A549 (cell line): Measurements from ENCODE around the gene LZTFL1.

Experiments used
- BHLHE40 ChIP-seq: IDR thresholded peaks from 2 replicates; pipeline ENCODE4 v1.6.1; 2012; ENCODE audit warnings: low read depth, low read length, inconsistent platforms
- MAZ ChIP-seq: fragments of 150-350 bp; IDR thresholded peaks from 2 replicates; pipeline ENCODE4 v1.6.1; 2014; ENCODE audit warnings: antibody characterized with exemption, low read depth, low read length, borderline replicate concordance
- NR3C1 ChIP-seq: fragments of >200 bp; sonication (Bioruptor Twin); formaldehyde crosslinking; IDR thresholded peaks from 3 replicates; pipeline ENCODE4 v1.6.1; 2017
- PHF8 ChIP-seq: fragments of 200-600 bp; sonication (generic); IDR thresholded peaks from 2 replicates; pipeline ENCODE4 v1.6.1; 2016; ENCODE audit warnings: low read depth, mild to moderate bottlenecking, antibody characterized with exemption, moderate library complexity, borderline replicate concordance
- POLR2A ChIP-seq: IDR thresholded peaks from 2 replicates; pipeline ENCODE4 v1.6.1; 2012; ENCODE audit warnings: mild to moderate bottlenecking, low read length
- REST ChIP-seq: fragments of 200-600 bp; sonication (generic); IDR thresholded peaks from 2 replicates; pipeline ENCODE4 v1.6.1; 2016; ENCODE audit warnings: antibody characterized with exemption, mild to moderate bottlenecking, moderate library complexity
- TFCP2L1 ChIP-seq: fragments of 250-450 bp; sonication (Bioruptor Pico); IDR thresholded peaks from 2 replicates; pipeline ENCODE4 v1.5.0; 2021; ENCODE audit warnings: mild to moderate bottlenecking
- USF2 ChIP-seq: fragments of 450-650 bp; IDR thresholded peaks from 2 replicates; pipeline ENCODE4 v1.6.1; 2014; ENCODE audit warnings: antibody characterized with exemption
- TF ChIP-seq, protein P1 (sequence below): fragments of 150-350 bp; IDR thresholded peaks from 2 replicates; pipeline ENCODE4 v1.6.1; 2014; ENCODE audit warnings: low read depth, mild to moderate bottlenecking, low read length
- TF ChIP-seq, protein P2 (sequence below): fragments of >200 bp; sonication (Bioruptor Twin); formaldehyde crosslinking; IDR thresholded peaks from 3 replicates; pipeline ENCODE4 v1.5.1; 2016

DNA sequence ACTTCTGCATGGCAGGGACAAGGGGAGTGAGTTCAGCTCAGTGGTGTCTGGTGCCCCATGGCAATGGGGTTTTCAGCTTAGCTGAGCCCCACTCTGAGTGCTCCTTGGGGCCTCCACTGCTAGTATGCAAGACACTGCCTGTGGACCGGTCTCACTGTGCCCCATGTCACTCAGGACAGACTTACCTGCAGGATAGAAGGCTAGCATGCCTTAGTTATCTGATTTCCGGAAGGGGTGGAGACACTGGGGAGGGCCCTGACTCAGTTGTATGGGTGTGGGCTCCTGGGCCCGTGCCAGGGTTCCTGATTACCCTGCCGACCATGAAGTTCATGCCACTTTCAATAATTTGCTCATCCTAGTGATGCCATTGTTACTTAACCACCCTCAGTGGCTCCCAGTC is 41.3 kb downstream of the LZTFL1 start:
- no peak for TF ChIP-seq POLR2A
- TF ChIP-seq MAZ, result no peak
- TF ChIP-seq, protein P1, sequence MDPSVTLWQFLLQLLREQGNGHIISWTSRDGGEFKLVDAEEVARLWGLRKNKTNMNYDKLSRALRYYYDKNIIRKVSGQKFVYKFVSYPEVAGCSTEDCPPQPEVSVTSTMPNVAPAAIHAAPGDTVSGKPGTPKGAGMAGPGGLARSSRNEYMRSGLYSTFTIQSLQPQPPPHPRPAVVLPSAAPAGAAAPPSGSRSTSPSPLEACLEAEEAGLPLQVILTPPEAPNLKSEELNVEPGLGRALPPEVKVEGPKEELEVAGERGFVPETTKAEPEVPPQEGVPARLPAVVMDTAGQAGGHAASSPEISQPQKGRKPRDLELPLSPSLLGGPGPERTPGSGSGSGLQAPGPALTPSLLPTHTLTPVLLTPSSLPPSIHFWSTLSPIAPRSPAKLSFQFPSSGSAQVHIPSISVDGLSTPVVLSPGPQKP, result no peak
- no peak for TF ChIP-seq USF2
- TF ChIP-seq NR3C1, result no peak
- no peak for TF ChIP-seq REST
- TF ChIP-seq, protein P2, sequence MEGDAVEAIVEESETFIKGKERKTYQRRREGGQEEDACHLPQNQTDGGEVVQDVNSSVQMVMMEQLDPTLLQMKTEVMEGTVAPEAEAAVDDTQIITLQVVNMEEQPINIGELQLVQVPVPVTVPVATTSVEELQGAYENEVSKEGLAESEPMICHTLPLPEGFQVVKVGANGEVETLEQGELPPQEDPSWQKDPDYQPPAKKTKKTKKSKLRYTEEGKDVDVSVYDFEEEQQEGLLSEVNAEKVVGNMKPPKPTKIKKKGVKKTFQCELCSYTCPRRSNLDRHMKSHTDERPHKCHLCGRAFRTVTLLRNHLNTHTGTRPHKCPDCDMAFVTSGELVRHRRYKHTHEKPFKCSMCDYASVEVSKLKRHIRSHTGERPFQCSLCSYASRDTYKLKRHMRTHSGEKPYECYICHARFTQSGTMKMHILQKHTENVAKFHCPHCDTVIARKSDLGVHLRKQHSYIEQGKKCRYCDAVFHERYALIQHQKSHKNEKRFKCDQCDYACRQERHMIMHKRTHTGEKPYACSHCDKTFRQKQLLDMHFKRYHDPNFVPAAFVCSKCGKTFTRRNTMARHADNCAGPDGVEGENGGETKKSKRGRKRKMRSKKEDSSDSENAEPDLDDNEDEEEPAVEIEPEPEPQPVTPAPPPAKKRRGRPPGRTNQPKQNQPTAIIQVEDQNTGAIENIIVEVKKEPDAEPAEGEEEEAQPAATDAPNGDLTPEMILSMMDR, result no peak
- TF ChIP-seq PHF8, result no peak
- TF ChIP-seq TFCP2L1 (CRISPR knock-in tag), result no peak
- no peak for TF ChIP-seq BHLHE40
